ENCODE measurements around the gene ZSCAN31.
"Not testable (repeated sequence)": the region's sequence is repeated elsewhere in the genome, so short reads cannot be mapped to it uniquely, and the experiment has no call there.

The ZSCAN31 gene

GRCh38 chr6:28312939-28313338 is 23.0 kb downstream of the ZSCAN31 start:
- DNase-seq = no peak

GRCh38 chr6:28311139-28311823 is 24.7 kb downstream of the ZSCAN31 start:
- DNase-seq = no peak

DNA sequence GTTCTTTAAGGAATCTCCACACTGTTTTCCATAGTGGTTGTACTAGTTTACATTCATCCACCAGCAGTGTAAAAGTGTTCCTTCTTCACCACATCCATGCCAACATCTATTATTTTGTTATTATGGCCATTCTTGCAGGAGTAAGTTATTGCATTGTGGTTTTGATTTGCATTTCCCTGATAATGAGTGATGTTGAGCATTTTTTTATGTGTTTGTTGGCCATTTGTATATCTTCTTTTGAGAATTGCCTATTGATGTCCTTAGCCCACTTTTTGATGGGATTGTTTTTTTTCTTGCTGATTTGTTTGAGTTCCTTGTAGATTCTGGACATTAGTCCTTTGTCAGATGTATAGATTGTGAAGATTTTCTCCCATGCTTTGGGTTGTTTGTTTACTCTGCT is 29.6 kb downstream of the ZSCAN31 start:
- not testable (repeated sequence) for DNase-seq

DNA sequence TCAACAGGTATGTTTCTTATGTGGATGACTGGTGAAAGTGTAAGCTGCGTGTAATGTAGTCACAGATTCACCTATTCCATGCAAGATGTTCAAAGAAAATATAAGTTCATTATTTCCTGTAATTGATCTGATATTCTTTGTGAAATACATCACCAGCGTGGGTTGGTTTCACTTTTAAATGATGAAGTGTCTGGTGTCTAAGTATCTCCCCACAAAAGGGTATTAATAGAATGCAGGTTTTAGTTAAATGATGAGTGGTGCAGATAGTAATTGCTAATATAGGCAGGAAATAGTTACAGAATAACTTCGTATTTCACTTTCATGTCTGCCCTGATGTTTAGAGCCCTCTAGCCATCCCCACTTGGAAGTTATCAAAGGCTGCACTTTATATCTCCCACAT is 32.4 kb downstream of the ZSCAN31 start:
- DNase-seq = no peak

- peak; percentile 91 for DNase-seq
Observed at GRCh38 chr6:28296520-28297060, 39.4 kb downstream of the ZSCAN31 start.

- no peak for DNase-seq
Observed at GRCh38 chr6:28295326-28295725, 40.6 kb downstream of the ZSCAN31 start.

GRCh38 chr6:28291573-28291972 is 44.4 kb downstream of the ZSCAN31 start:
- no peak for DNase-seq

- no peak for DNase-seq
Observed at GRCh38 chr6:28282926-28283325, 53.0 kb downstream of the ZSCAN31 start.

- peak; percentile 91 for DNase-seq
Observed at GRCh38 chr6:28281288-28282064, 54.5 kb downstream of the ZSCAN31 start, which contains the start of gene PGBD1. Gene PGBD1, plus strand, starts transcription at chr6:28281572. Its CDS starts 2,242 bp downstream, at chr6:28283814.

GRCh38 chr6:28280595-28281287 is 55.2 kb downstream of the ZSCAN31 start:
- no peak for DNase-seq

GRCh38 chr6:28277746-28278145 is 58.2 kb downstream of the ZSCAN31 start:
- no peak for DNase-seq

DNA sequence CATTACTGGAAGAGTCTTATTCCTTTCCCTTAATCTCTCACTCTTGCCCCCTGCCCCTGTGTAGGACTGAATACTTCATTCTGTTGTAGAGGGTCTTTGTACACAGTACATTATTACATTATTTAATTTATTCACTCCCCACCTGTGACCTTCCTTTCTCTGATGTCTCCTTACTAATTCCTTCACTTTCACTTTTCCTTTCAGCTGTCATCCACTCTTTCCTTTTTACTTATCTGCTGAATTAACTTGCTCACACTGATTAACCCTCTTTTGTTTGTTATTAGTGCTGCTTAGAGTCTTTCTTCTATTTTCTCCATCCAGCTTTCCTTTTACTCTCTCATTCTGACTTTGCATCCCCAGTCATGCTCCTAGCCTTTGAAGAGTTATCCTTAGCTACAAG is 61.1 kb downstream of the ZSCAN31 start:
- no peak for DNase-seq

All from islet precursor cell (in vitro differentiated cells).